CD14-positive monocyte (primary cell): ENCODE results near the gene RBMS1. TPM values are rescaled to one million over a fixed set of nuclear protein-coding genes. Genes with fewer than 3 reads are reported as not detected.
A peak's percentile ranks its signal among the peaks of the same experiment; 100 is the strongest.

Experiments used
- DNase-seq, 3 donors: peaks; one replicate each; pipeline ENCODE4 v3.0.0-alpha.2; 2011 to 2022
- H2AFZ ChIP-seq: 2 replicates; pipeline ENCODE4 v1.6.0; 2012; ENCODE audit warnings: mild to moderate bottlenecking, low read depth, low read length, inconsistent platforms; ENCODE audit not compliant: insufficient read depth, poor library complexity, severe bottlenecking
- H3K27ac ChIP-seq, 2 donors: 1 replicate in 1 of 2; 2 replicates in 1 of 2; pipeline ENCODE4 v1.5.1; 2012 to 2013; ENCODE audit warnings: low read length in 2 of 2, control low read depth in 1 of 2, inconsistent platforms in 1 of 2, low read depth in 1 of 2, mild to moderate bottlenecking in 1 of 2
- H3K27me3 ChIP-seq, 2 donors: one replicate each; pipeline versions ENCODE4 v1.6.0 to v1.6.1; 2011 to 2013; ENCODE audit warnings: low read length in 2 of 2; ENCODE audit not compliant: control insufficient read depth in 2 of 2, insufficient read depth in 2 of 2
- H3K36me3 ChIP-seq, 2 donors: replicated peaks in 1 of 2; 1 replicate in 1 of 2; 2 replicates in 1 of 2; pipeline versions ENCODE4 v1.5.1 to v1.6.1; 2012 to 2013; ENCODE audit warnings: low read length in 2 of 2, control low read depth in 1 of 2, inconsistent platforms in 1 of 2, mild to moderate bottlenecking in 1 of 2; ENCODE audit not compliant: insufficient read depth in 2 of 2, control insufficient read depth in 1 of 2
- H3K4me1 ChIP-seq, 2 donors: 1 replicate in 1 of 2; 2 replicates in 1 of 2; pipeline versions ENCODE4 v1.5.1 to v1.6.1; 2012 to 2013; ENCODE audit warnings: low read length in 2 of 2, control low read depth in 1 of 2, inconsistent platforms in 1 of 2, mild to moderate bottlenecking in 1 of 2, moderate library complexity in 1 of 2; ENCODE audit not compliant: insufficient read depth in 2 of 2, control insufficient read depth in 1 of 2
- H3K4me2 ChIP-seq: replicated peaks from 2 replicates; pipeline ENCODE3; 2012; ENCODE audit warnings: low read length, moderate library complexity, mild to moderate bottlenecking; ENCODE audit not compliant: poor library complexity, severe bottlenecking; ENCODE audit errors: extremely low read depth
- H3K4me3 ChIP-seq, 3 experiments: fragments of 200-600 bp in 1 of 3; sonication (generic) in 1 of 3; replicated peaks in 1 of 3; 1 replicate in 2 of 3; 2 replicates in 1 of 3; pipeline ENCODE4 v1.5.1; 2011 to 2013; ENCODE audit warnings: low read length in 3 of 3, mild to moderate bottlenecking in 3 of 3, control low read depth in 2 of 3, low read depth in 2 of 3, inconsistent platforms in 1 of 3, moderate library complexity in 1 of 3
- H3K79me2 ChIP-seq: 2 replicates; pipeline ENCODE4 v1.6.0; 2012; ENCODE audit warnings: mild to moderate bottlenecking, control low read depth, inconsistent platforms, low read length, moderate library complexity; ENCODE audit not compliant: insufficient read depth
- H3K9ac ChIP-seq: 2 replicates; pipeline ENCODE4 v1.6.0; 2017; ENCODE audit warnings: low read length, mild to moderate bottlenecking; ENCODE audit not compliant: insufficient read depth, poor library complexity, severe bottlenecking
- H3K9me3 ChIP-seq, 2 donors: replicated peaks in 1 of 2; 1 replicate in 1 of 2; 2 replicates in 1 of 2; pipeline versions ENCODE4 v1.5.1 to v1.6.1; 2012 to 2013; ENCODE audit warnings: low read length in 2 of 2, control low read depth in 1 of 2; ENCODE audit not compliant: control insufficient read depth in 1 of 2, insufficient read depth in 1 of 2
- H4K20me1 ChIP-seq: 2 replicates; pipeline ENCODE4 v1.6.0; 2012; ENCODE audit warnings: mild to moderate bottlenecking, low read length, control low read depth, moderate library complexity; ENCODE audit not compliant: insufficient read depth
- H3K27ac Mint-ChIP-seq, 7 donors: one replicate each; pipeline ENCODE4 v1.8.0; 2020; ENCODE audit warnings: mild to moderate bottlenecking in 7 of 7, mixed read lengths in 7 of 7, moderate library complexity in 6 of 7, inconsistent platforms in 2 of 7
- H3K27me3 Mint-ChIP-seq, 3 donors: one replicate each; pipeline ENCODE4 v1.8.0; 2021 to 2022; ENCODE audit warnings: low read depth in 3 of 3, mild to moderate bottlenecking in 3 of 3, mixed read lengths in 3 of 3, moderate library complexity in 3 of 3, inconsistent platforms in 1 of 3
- H3K36me3 Mint-ChIP-seq, 2 donors: one replicate each; pipeline ENCODE4 v1.8.0; 2020; ENCODE audit warnings: mixed read lengths in 2 of 2, inconsistent platforms in 1 of 2, mild to moderate bottlenecking in 1 of 2
- H3K4me1 Mint-ChIP-seq: one replicate; pipeline ENCODE4 v1.8.0; 2020; ENCODE audit warnings: mild to moderate bottlenecking, mixed read lengths
- H3K4me3 Mint-ChIP-seq, 2 donors: one replicate each; pipeline ENCODE4 v1.8.0; 2020; ENCODE audit warnings: mild to moderate bottlenecking in 2 of 2, mixed read lengths in 2 of 2, moderate library complexity in 1 of 2
- H3K9me3 Mint-ChIP-seq, 7 donors: one replicate each; pipeline ENCODE4 v1.8.0; 2020 to 2022; ENCODE audit warnings: mixed read lengths in 7 of 7, mild to moderate bottlenecking in 6 of 7, moderate library complexity in 6 of 7, inconsistent platforms in 2 of 7
- WGBS: methylation state at CpG from one replicate; pipeline ENCODE4 v1.1.5; 2013; ENCODE audit warnings: missing lambda C conversion rate; ENCODE audit not compliant: insufficient coverage; 5-methylcytosine and 5-hydroxymethylcytosine counted together
- intact Hi-C, 2 donors: fragments of 100-400 bp; cut with micrococcal nuclease; formaldehyde crosslinking; loops; one replicate each; pipeline versions ENCODE4 v1.15.0 to v1.15.1; 2023
- polyA plus RNA-seq, 3 donors: library from polyadenylated mRNA; depleted of rRNA in 1 of 3; unstranded in 2 of 3; stranded (reverse) in 1 of 3; fragments of 300-500 nt in 2 of 3; fragments of >200 nt in 1 of 3; fragmentation: Illumina TruSeq in 2 of 3; gene quantifications; 1 replicate in 2 of 3; 2 replicates in 1 of 3; pipeline ENCODE4 v1.2.3, GENCODE V29; 2012 to 2021
- TF ChIP-seq, protein P1 (sequence below): fragments of 200-600 bp; IDR thresholded peaks from one replicate; pipeline ENCODE4 v1.8.0; 2022; ENCODE audit warnings: antibody characterized with exemption, mild to moderate bottlenecking

The RBMS1 gene
- polyA plus RNA-seq, 3 donors = 88.2 to 91.2 (median 89.4) TPM

DNA sequence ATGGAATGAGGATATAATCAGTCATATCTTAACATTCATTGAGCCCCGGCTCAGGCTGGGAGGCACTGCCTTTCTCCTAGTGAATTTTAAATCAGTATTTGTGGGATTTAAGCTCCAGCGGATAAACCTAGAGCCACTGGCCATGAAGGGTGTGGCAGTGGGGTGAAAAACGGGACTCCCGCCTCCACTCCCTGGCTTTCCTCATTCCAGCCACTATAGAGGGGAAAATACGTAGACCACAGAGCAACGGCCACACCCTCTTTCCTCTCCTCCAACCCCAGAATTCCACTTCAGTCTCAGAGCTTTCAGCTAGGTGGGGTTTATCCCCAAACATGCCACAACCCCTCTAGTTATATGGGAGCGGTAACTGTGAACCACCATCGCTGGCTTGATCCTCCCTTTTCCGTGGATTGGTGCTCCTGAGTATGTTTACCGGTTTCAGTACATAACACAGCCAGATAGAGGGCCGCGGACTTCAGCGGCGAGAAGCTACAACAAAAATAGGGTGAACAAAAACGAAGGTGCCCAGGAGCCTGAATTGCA, 223.0 kb downstream of the RBMS1 start:
- intact Hi-C loops = no loop called here
- H3K4me3 Mint-ChIP-seq = peak overlapping the region; percentile 79 to 90
- Histone ChIP-seq H3K36me3 (peaks cover 37 to 51% of the 10 kb centered on the region in 2 donors), H3K27me3 (no peaks in the 10 kb centered on the region), H2AFZ (peak overlapping the region; percentile 73), H3K4me1 (peaks cover 15 to 18% of the 10 kb centered on the region in 2 donors), H3K79me2 (no peaks in the 10 kb centered on the region), H3K4me2 (peak overlapping the region; percentile 70), H4K20me1 (no peaks in the 10 kb centered on the region), H3K9me3 (no peaks in the 10 kb centered on the region), H3K4me3 (peak overlapping the region in 1 of 3 experiments; percentile 71), H3K27ac (peak overlapping the region in 1 of 2 donors; percentile 63), H3K9ac (peak overlapping the region; percentile 65)
- peaks cover 22% of the 10 kb centered on the region for H3K4me1 Mint-ChIP-seq
- DNase-seq = no peak
- peaks cover 47 to 50% of the 10 kb centered on the region in 2 donors for H3K36me3 Mint-ChIP-seq
- WGBS = 98% methylated on average over 8 of the region's 15 CpGs
- H3K9me3 Mint-ChIP-seq = no peaks in the 10 kb centered on the region
- peaks cover 0 to 2% (median 0%) of the 10 kb centered on the region in 3 donors for H3K27me3 Mint-ChIP-seq
- peak overlapping the region in 3 of 7 donors; percentile 24 to 80 (median 68) for H3K27ac Mint-ChIP-seq
- TF ChIP-seq, protein P1, sequence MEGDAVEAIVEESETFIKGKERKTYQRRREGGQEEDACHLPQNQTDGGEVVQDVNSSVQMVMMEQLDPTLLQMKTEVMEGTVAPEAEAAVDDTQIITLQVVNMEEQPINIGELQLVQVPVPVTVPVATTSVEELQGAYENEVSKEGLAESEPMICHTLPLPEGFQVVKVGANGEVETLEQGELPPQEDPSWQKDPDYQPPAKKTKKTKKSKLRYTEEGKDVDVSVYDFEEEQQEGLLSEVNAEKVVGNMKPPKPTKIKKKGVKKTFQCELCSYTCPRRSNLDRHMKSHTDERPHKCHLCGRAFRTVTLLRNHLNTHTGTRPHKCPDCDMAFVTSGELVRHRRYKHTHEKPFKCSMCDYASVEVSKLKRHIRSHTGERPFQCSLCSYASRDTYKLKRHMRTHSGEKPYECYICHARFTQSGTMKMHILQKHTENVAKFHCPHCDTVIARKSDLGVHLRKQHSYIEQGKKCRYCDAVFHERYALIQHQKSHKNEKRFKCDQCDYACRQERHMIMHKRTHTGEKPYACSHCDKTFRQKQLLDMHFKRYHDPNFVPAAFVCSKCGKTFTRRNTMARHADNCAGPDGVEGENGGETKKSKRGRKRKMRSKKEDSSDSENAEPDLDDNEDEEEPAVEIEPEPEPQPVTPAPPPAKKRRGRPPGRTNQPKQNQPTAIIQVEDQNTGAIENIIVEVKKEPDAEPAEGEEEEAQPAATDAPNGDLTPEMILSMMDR = no peak

DNA sequence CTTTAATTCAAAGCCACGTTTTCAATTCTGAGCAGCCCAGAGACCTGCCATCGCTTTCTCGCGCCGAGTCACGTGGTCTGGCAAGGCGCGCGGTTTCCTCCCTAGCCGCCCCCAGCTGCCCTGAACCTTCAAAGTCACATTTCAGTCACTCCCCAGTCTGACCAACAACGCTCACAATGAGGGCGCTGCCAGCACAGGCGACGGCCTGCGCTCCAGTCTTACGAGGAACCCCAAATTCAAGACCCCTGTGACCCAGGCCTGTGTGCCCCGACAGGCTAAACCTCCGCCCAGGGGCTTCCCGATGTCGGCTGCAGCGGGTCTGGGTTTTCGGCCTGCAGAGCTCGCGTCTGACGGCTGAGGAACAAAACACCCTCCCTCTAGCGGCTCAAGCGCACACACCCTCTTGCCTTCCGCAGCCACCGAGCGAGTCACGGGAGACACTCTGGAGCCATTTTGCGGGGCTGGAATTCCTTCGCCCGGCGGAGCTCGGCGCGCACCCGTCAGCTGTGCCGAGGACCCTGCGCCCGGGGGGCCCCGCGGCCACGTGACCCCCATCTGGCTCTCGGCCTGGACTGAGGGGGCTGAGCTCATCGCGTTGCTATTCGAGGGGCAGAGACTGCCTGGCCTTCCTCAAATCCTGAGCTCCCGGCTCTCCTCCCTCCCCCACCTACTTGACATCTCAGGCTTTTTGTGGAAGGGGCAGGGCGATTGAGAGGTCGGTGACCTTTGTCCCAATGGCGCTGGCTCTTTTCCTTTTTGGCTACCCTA, 223.6 kb downstream of the RBMS1 start:
- peaks cover 41 to 44% of the 10 kb centered on the region in 2 donors for H3K36me3 Mint-ChIP-seq
- H3K9me3 Mint-ChIP-seq = no peaks in the 10 kb centered on the region

More for the DNA sequence above, 223.6 kb downstream of the RBMS1 start:
- Histone ChIP-seq H3K4me2 (peak overlapping the region; percentile 70), H4K20me1 (no peaks in the 10 kb centered on the region), H3K9me3 (no peaks in the 10 kb centered on the region), H3K4me3 (peak overlapping the region; percentile 25 to 71 (median 31)), H3K79me2 (no peaks in the 10 kb centered on the region), H3K4me1 (peaks cover 15 to 18% of the 10 kb centered on the region in 2 donors), H3K36me3 (peaks cover 30 to 44% of the 10 kb centered on the region in 2 donors), H3K9ac (peak overlapping the region; percentile 65), H3K27ac (peak overlapping the region; percentile 32 to 63), H3K27me3 (no peaks in the 10 kb centered on the region), H2AFZ (peak overlapping the region; percentile 73)
- intact Hi-C loops = no loop called here
- peak overlapping the region; percentile 20 to 80 (median 41) for H3K27ac Mint-ChIP-seq
- H3K4me3 Mint-ChIP-seq = peak overlapping the region; percentile 79 to 90
- TF ChIP-seq, protein P1 = peak; percentile 77
- H3K4me1 Mint-ChIP-seq = peaks cover 23% of the 10 kb centered on the region
- DNase-seq = peak; percentile 51 to 76 (median 65)
- H3K27me3 Mint-ChIP-seq = peaks cover 0 to 4% (median 2%) of the 10 kb centered on the region in 3 donors
- WGBS = under 1% methylated on average over 42 of the region's 53 CpGs
